ENCODE data around the gene KBTBD12.
"Not testable (repeated sequence)": the region's sequence is repeated elsewhere in the genome, so short reads cannot be mapped to it uniquely, and the experiment has no call there.

Gene KBTBD12, protein sequence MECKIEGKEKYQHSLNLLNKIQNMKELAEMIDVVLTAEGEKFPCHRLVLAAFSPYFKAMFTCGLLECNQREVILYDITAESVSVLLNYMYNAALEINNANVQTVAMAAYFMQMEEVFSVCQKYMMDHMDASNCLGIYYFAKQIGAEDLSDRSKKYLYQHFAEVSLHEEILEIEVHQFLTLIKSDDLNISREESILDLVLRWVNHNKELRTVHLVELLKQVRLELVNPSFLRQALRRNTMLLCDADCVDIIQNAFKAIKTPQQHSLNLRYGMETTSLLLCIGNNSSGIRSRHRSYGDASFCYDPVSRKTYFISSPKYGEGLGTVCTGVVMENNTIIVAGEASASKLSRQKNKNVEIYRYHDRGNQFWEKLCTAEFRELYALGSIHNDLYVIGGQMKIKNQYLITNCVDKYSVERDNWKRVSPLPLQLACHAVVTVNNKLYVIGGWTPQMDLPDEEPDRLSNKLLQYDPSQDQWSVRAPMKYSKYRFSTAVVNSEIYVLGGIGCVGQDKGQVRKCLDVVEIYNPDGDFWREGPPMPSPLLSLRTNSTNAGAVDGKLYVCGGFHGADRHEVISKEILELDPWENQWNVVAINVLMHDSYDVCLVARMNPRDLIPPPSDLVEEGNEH

DNA sequence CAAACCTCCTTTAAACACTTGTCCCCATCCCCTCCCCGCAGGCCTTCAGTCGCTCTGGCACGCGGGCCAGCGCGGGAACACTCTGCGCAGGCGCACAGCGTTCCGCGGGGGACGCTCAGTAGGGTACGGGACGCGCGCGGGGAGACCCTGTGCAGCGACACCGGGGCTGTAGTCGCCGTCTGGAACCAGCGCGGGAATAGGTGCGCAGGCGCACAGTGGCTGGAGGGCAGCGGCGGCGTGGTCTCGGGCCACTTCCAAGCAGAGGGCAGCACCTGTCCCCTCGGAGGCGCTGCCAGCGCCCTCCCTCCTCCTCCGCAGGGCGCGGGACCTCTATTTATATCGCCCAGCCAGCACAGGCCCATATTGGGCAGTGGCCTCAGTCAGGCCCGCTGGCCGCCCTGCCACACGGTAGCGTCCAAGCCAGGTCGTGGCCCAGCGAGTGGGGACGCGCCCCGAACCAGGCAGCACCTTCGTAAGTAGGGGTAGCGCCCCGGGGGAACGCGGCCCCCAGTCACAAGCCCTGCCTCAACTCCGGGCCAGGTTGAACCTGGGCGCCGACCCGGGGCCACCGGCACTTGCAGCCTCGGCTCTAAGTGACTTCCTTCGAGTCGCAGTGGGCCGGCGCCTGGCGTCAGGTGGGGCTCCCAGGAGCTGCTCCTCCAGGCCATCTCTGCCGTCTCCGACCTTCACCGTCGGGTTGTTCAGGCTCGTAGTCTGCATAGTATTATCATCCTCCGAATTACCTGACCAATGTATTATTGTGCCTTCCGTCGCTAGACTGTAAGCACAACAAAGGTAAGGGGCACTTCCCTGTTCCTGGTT, at the start of gene KBTBD12:
Gene KBTBD12, plus strand, starts transcription at position 118 of the 822 bp plus-strand sequence. CDS start 7,830 bp downstream, outside the sequence.
- peak; percentile 78 for DNase-seq

DNA sequence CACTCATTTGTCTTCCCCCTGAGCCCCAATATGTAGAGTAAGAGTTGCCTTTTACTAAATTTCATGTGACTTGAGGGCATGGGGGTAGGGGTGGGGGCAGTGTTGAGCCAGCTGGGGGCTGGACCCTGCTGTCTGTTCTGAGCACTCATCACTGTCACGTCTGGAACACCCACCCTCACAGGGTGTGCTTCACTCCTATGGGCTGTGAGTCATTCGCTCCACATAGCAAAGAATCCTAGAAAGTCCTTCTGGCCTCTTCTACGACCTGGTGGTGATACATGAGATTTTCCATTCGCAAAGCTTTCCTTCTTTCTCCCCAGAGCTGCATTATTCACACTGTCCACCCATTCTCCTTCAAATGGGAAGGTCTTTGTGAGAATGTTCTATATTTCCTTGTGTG, 49.1 kb upstream of the KBTBD12 start:
- no peak for DNase-seq

DNA sequence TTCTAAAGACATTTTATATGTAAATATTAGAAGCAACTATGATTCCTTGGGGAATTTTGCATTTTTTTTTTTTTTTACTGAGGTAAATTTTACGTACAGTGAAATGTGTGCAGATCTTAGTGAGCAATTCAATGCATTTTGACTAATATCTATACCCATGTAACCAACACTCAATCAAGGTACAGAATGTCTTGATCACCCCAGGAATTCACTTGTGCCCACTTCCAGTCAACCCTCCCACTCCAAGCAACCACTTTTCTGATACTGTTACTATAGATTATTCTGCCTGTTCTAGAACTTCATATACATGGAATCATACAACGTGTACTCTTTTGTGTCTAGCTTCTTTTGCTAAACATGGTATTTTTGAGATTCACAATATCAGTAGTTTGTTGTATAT, 47.6 kb upstream of the KBTBD12 start:
- no peak for DNase-seq

DNA sequence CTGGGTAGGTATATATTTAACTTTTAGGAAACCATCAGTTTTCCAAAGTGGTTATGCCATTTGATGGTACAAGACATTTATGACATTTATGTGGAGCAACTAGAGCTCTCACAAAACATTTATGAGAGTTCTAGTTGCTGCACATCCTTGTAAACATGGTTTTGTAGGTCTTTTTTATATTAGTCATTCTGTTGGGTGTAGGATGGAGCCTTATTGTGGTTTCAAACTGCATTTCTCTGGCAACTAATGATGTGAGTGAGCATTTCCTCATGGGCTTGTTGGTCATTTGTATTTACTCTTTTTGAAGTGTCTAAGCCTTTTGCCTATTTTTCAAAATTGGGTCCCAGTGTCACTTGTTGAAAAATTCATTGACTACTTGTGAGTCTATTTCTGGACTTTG, 47.0 kb upstream of the KBTBD12 start:
- DNase-seq, result no peak

DNA sequence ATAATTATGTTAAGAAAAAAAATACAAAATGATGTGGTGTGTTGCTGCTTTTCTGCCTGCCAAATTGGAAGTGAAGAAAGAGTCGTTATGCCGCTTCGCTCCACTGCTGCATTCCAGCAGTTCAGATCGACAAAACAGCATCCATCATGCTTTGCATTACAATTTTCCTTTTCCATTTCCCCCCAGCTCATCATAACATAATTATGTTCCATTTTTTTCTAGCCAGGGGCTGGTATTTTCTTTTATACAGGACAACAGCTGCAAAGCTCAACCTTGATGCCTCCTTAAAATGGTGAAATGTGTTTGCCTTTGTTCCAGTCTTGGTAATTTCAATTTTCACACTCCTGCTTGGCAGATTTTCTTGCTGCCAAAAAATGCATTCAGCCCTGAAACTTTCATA, 44.9 kb upstream of the KBTBD12 start:
- no peak for DNase-seq

DNA sequence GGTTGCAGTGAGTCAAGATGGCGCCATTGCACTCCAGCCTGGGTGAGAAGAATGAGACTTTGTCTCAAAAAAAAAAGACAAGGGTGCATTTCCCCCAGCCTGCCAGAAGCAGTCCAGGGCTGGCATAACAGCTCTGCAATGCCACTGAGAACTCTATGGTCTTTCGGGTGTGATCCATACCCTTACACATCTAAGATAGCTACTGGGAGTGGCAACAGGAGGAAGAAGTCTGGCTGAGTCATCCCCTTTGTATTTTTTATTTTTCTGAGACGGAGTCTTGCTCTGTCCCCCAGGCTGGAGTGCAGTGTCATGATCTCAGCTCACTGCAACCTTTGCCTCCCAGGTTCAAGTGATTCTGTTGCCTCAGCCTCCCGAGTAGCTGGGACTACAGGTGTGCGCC, 40.9 kb upstream of the KBTBD12 start:
- DNase-seq, result not testable (repeated sequence)

DNA sequence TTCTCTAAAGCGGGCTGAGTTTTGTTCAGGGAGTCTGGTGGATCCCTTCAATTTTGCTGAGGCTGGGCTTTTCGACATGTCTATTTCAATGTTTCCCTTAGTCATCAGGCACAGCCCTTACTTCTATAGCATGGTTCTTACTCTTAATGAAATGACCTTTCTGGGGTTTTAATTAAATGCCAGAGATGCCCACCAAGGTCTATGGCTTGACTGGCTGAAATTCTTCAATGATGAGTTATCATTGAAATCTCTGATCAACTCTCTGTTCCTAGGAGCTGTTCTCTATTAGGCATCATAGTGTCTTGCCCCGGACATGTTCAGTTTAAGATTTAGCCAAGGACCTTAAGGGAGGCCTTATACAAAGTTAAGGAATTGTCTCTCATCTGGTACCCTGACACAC, 33.4 kb upstream of the KBTBD12 start:
- DNase-seq, result no peak

DNA sequence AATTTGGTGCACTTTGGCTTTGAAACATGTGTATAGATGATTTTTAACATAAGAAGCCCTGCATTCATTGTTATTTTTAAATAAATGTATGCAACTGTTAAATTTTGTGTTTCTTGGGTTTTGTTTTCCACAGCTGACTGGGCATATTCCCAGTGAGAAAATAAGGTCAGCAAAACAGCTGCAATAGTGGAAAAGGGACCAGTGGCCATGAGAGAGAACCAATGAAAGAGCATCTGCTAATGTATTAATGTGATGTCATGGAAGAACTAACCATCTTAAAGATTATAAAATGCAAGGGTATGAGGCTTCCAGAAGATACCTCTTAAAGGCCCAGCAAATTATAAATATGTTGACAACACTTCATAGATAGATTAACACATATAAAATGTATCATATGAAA, 31.0 kb upstream of the KBTBD12 start:
- DNase-seq, result no peak

DNA sequence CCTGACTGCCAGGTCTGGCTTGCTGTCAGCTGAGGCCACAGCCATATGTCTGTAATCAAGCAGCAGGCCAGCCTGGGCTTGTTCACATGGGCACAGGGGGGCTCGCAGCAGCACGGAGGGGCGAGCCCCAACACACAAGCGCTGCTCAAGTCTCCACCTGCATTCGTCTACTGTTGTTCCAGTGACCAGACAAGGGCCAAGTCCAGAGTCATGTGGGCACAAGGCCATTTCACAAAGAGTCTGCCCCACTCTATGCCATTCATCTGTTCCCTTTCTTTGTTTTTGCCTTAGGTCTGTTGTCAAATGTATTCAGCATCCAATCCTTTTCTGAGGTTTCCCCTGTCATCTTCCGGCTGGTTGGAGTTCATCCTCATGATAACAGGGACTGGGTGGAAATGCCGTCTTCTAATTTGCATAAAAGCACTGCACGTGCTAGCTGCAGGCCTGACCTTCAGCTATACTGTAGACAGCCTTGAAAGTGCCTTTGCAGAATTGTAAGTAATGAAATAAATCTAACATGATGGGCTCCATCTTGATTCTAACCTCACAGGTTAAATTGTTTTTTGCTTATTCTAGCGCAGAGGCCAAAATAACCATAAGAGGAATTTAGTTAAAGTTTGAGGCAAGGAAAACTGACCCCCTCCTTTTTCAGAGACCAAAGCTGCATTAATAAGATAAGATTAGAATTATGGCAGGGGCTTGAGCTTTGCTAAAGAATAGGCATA, 28.6 kb upstream of the KBTBD12 start:
- DNase-seq, result no peak

DNA sequence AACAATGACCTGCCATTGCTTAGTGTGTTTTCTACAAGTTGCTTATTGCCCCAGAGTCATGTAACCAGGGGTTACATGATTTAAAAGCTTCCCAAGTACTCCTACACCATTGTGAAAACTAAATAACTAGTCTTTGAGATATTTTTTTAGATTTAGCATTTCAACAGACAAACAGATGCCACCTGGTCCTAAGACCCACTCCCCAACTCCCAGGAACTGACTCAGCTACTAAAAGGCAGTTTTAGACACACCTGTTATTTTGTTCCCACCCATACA, 28.1 kb upstream of the KBTBD12 start:
- no peak for DNase-seq

DNA sequence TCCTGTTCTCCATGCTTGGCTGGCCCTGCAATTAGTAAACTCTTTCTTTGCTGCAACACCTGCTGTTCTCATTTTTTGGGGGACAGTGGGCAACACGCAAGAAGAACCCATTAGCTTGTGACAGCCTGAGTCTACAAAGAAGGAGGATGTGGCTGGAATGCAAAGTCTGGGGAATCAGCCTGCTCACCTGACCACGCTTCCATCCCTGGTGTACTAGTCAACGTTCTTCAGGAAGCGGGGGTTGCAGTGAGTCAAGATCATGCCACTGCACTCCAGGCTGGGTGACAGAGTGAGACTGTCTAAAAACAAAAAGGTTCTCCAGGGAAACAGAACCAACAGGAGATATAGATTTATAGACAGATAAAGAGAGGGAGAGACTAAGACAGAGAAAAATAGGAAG, 27.7 kb upstream of the KBTBD12 start:
- no peak for DNase-seq

DNA sequence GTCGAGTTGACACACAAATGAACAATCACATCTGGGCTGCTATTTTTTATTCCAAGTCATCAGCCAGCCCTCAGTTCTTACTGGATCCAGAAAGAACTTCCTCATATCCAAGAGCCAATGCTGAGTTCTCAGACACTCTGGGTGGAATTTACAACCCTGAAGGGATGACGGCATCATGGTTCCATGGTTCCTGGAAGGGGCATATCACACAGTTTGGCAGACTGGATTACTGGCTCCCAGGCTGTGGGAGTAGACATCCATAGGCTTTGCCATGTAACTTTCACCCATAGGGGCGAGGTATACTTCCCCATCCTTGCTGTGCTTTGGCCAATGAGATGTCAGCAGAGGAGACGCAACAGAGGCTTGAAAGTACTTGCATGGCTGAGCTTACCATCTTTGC, 26.9 kb upstream of the KBTBD12 start:
- DNase-seq, result no peak

DNA sequence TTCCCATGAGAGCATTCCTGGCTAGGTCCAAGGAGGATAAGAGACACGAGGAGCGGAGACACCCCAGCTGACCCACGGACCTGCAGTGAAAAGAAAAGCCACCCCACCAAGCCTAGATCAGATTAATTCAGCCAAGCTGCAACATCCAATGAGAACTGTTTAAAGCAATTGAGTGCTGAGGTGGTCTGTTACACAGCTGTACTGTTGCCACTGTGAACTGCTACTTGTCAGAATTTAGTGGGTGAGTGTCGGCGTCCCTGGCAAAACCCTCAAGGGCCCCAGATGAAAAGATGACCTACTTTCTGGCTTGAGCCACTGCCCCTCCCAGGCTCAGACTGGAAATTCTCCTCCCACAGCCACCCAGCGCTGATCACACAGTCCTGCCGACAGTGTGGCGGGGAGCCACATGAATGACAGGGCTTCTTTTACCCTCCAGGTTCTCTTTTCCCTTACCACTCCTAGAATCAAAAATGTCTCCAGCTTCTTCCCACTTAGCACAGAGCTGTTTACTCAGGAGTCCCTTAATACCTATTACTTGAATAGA, 26.4 kb upstream of the KBTBD12 start:
- no peak for DNase-seq

DNA sequence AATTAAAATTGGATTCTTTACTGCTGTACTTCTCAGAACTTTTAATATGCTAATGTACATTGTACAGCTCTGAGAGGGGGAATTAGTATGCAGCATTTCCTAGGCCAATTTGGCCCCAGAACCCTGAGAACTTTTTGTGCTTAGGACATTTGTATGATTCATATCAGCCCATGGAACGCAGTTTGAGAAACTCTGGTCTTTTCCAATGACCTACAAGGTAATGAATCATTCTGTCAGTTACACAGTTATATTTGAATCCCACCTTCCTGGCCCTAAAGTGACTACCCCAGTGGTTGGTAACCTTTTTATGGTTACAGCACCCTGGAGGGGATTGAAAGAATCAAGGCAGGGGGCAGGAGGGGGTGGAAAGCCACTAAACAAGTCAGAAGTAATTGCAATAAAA, 25.6 kb upstream of the KBTBD12 start:
- no peak for DNase-seq

DNA sequence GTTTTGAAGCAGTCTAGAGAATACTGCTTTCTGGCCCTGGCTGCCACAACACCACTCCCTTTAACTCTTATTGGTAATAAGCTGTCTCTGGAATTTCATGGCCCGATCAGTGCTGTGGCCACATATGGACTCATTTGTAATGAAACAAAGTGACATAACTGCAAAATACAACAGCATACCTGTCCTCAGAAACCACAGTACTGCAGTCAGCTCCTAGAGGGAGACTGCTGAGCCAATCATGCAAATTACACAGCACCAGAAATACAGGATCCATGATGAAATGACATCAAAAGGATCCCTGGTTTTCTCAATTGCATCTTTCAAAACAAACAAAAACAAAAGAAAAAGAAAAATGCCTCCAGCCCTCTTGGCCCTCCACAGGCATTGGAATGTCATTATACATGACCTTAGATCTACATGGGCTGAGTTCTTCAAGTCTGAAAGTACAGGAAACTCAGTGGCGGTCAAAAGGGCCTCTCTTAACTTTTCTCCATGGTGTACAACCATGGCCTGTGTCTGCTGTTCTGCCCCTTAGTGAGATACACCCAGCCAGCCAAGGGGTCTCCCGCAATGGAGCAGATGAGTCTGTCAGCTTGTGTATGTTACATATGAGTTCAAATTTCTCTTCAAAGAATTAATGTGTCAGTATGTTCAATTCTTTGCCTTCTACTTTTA, 24.9 kb upstream of the KBTBD12 start:
- DNase-seq, result no peak

DNA sequence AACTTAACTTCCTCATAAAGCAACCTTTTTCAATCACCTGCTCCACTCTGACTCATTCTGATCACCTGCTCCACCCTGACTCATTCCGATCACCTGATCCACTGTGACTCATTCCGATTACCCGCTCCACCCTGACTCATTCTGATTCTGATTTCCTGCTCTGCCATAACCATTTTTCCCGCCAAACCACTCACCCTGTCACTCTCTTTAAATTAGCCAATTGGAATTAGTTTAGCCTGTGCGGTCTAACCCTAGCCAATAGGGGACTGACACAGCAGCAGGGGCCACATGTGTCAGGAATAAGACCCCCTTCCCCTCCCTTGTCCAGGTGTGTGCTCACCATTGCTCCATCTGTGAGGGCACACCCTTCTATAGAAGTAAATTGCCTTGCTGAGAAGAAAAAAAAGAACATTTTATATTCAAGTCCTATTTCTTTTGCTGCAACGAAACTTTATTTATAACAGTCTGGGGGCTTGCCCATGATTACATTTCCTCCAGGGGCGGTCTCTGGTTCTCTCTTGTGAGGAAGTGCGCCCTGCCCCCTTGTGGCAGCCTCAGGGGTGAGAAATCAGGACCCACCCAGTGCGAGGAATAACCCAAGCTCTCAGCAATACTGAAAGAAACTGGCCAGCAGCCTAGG, 24.3 kb upstream of the KBTBD12 start:
- not testable (repeated sequence) for DNase-seq

DNA sequence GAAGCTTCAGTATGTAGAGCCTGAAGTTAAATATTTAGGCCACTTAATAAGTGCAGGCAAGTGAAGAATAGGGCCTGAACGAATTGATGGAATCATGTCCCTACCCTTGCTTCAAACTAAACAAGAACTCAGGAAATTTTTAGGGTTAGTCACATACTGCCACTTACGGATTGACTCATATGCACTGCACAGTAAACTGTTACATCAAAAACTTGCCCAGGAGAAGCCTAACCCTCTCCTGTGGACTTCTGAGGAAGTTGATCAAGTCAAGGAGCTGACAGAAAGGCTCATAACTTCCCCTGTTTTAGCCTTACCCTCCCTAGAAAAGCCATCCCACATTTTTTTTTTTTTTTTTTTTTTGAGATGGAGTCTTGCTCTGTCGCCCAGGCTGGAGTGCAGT, 20.6 kb upstream of the KBTBD12 start:
- DNase-seq, result no peak

DNA sequence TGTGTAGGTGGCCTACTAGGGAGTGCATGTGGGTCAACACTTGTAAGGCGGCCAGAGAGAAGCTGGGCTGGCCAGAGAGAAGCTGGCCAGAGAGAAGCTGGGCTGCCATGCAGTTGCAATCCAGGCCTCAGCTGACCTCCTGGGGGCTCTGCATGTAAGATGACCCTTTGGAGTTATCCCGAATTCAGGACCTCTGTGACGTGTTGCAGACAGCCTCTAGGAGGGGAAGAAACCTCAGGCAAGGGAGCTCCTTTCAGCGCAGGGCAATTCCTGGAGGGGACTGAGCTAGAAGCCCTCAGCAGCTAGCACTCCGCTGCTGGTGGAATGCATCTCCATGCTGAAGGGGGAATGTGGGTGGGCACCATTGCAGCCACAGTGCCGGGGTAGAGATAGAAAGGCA, 15.8 kb upstream of the KBTBD12 start:
- DNase-seq, result no peak

DNA sequence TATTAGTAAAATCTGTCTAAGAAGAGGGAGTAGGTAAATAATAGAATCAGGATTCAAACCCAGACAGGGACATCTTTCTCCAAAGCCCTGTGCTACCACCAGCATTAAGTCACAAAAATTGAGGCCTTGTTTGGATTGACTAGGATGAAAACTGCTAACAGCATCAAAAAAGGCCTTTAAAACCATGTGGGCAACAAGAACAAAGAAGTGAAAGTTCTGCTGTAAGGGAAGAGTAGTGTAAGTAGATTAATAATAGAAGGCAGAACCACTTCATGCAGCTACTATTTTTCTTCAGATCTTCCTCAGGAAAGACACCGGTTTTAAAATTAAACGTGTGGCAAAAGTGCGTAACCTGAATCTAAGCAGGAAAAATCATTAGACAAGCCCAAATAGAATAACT, 15.3 kb upstream of the KBTBD12 start:
- no peak for DNase-seq

DNA sequence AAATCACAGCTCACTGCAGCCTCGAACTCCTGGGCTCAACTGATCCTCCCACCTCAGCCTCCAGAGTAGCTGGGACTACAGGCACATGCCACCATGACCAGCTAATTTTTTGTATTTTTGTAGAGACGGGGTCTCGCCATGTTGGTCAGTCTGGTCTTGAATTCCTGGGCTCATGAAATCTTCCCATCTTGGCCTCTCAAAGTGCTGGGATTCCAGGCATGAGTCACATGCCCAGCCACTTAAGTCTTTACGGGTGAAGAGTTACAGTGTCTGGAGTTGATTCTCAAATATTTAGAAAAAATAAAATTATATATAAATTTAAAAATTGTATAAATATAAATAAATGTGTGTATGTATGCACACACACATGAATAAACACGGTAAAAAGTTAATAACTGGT, 14.5 kb upstream of the KBTBD12 start:
- no peak for DNase-seq

DNA sequence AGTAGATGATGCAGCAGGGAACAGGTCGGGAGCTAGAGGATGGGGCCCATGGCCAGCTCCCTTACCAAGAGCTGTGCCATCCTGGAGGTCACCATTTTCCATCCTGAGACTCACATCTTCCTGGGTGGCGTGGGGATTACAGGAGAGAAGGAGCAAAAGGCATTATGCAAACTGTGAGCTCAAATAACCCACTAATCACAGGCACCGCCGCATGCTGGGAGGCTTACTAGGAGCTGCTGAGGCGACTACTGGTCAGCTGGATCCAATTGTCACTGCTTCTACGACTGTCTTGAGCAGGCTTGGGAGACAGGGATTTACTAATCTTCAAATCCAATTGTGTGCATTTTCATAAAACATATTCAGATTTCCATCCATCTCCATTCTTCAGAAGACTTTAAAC, 12.5 kb upstream of the KBTBD12 start:
- no peak for DNase-seq

All from NCI-H1092 treated with DMSO at 0.1 percent for 48 hours (cell line).